Glomerular endothelial cell (primary cell): ENCODE results near the gene NWD2. TPM values are rescaled to one million over a fixed set of nuclear protein-coding genes. Genes with fewer than 3 reads are reported as not detected.
"Not testable (repeated sequence)": the region's sequence is repeated elsewhere in the genome, so short reads cannot be mapped to it uniquely, and the experiment has no call there.

Source experiments
- DNase-seq: peaks from one replicate; pipeline ENCODE4 v3.0.0-alpha.2; 2011; ENCODE audit warnings: low read depth, low spot score; ENCODE audit errors: extremely low read depth
- total RNA-seq: library from RNA; depleted of rRNA; stranded (reverse); fragments of >200 nt; gene quantifications from 2 replicates; pipeline ENCODE4 v1.2.3, GENCODE V29; 2015

Gene NWD2
- total RNA-seq, 1 donor from 2014 or later, result not detected

- no peak for DNase-seq
Measured at GRCh38 chr4:37487668-37488067, 243.1 kb downstream of the NWD2 start.

DNA sequence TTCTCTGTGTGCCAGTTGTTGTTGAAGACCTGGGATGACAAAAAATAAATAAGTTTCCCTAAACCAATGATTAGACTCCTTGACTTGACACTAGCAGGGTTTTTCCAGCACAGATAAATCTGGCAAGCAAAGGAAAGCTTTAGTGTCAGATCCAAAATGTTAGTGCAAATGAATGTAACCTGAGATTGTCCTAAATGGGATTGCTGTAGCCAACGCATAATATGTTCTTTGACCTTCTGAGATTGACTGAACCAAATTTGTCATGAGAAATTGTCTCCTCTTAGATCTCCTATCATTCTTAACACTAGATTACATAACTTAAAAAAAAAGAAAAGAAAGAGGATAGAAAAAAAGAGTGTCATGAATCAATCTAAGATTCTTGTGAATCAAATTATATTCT is 245.2 kb downstream of the NWD2 start:
- no peak for DNase-seq

- no peak for DNase-seq
Measured at GRCh38 chr4:37490391-37491347, 246.1 kb downstream of the NWD2 start.

DNA sequence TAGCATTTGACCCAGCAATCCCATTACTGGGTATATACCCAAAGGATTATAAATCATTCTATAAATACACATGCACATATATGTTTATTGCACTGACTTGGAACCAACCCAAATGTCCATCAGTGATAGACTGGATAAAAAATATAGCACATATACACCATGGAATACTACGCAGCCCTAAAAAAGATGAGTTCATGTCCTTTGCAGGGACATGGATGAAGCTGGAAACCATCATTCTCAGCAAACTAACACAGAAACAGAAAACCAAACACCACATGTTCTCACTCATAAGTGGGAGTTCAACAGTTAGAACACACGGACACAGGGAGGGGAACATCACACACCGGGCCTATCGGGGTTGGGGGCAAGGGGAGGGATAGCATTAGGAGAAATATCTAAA is 250.8 kb downstream of the NWD2 start:
- not testable (repeated sequence) for DNase-seq
